SK-N-SH treated with all-trans-retinoic acid at 6 μM for 48 hours (cell line): ENCODE data around the gene ADAM22.

Experiments
- TF ChIP-seq, protein P1 (sequence below): fragments of 250-450 bp; sonication (Bioruptor Pico); IDR thresholded peaks from 2 replicates; pipeline ENCODE4 v1.5.1; 2020; ENCODE audit warnings: low read depth, mild to moderate bottlenecking, moderate library complexity
- TF ChIP-seq, protein P2 (sequence below): fragments of 250-450 bp; sonication (Bioruptor Pico); IDR thresholded peaks from 2 replicates; pipeline ENCODE4 v1.8.0; 2020; ENCODE audit warnings: mild to moderate bottlenecking, moderate library complexity, borderline replicate concordance

DNA sequence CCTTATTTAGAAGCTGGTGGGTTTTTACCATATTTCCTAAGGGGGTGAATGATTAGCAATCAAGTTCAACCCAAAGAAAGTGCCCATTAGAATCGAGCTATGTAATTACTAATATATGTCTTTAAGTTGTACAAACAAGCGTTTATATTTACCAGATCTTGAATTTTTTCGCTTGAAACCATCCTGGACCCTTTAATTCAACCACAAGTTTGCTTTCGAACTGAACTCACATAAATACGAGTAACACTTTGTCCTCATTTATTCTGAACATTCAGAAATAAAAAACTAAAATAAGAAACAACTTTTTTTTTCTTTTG, 284.3 kb downstream of the ADAM22 start:
- TF ChIP-seq, protein P1, sequence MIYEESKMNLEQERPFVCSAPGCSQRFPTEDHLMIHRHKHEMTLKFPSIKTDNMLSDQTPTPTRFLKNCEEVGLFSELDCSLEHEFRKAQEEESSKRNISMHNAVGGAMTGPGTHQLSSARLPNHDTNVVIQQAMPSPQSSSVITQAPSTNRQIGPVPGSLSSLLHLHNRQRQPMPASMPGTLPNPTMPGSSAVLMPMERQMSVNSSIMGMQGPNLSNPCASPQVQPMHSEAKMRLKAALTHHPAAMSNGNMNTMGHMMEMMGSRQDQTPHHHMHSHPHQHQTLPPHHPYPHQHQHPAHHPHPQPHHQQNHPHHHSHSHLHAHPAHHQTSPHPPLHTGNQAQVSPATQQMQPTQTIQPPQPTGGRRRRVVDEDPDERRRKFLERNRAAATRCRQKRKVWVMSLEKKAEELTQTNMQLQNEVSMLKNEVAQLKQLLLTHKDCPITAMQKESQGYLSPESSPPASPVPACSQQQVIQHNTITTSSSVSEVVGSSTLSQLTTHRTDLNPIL (CRISPR knock-in tag), result no peak
- TF ChIP-seq, protein P2, sequence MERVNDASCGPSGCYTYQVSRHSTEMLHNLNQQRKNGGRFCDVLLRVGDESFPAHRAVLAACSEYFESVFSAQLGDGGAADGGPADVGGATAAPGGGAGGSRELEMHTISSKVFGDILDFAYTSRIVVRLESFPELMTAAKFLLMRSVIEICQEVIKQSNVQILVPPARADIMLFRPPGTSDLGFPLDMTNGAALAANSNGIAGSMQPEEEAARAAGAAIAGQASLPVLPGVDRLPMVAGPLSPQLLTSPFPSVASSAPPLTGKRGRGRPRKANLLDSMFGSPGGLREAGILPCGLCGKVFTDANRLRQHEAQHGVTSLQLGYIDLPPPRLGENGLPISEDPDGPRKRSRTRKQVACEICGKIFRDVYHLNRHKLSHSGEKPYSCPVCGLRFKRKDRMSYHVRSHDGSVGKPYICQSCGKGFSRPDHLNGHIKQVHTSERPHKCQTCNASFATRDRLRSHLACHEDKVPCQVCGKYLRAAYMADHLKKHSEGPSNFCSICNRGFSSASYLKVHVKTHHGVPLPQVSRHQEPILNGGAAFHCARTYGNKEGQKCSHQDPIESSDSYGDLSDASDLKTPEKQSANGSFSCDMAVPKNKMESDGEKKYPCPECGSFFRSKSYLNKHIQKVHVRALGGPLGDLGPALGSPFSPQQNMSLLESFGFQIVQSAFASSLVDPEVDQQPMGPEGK (CRISPR knock-in tag), result no peak
